NCI-H2029 (cell line): ENCODE data around the gene SNX24.
"Not testable (repeated sequence)": the region's sequence is repeated elsewhere in the genome, so short reads cannot be mapped to it uniquely, and the experiment has no call there.

ENCODE experiments used
- DNase-seq: peaks from one replicate; lab custom pipeline; 2025; lab: John Stamatoyannopoulos, UW

Gene SNX24

GRCh38 chr5:122871661-122872060, 26.2 kb downstream of the SNX24 start:
- no peak for DNase-seq

DNA sequence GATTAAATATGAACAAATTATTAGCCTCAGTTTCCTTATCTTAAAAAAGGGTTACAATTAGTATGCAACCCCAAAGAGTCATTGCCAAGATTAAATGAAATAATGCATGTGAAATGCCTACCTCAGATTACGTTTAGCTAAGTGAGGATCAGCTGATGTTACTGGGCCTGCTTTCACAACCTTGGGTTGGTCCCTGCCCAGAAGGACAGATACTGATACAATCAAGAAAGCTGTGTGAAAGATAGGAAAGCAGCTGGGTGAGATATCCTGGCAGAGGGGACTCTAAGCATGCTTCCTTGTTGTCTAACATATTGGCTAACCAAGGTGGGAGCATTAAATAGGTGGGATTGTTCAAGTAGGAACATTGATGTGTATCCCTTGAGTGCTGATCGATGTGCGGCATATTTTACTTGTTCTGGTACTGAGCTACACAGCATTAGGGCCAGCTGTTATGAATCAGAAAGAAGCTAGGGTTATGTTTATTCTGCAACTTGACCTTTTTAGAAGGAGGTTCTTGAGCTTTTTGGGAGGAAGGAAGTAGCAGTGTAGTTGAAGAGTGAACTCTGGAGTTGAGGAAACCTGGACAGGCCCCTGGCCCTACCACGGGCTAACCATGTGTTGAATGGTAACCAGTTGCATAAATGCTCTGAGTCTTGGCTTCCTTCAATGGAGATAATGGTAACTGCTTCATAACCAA, 28.9 kb downstream of the SNX24 start:
- DNase-seq: no peak

DNA sequence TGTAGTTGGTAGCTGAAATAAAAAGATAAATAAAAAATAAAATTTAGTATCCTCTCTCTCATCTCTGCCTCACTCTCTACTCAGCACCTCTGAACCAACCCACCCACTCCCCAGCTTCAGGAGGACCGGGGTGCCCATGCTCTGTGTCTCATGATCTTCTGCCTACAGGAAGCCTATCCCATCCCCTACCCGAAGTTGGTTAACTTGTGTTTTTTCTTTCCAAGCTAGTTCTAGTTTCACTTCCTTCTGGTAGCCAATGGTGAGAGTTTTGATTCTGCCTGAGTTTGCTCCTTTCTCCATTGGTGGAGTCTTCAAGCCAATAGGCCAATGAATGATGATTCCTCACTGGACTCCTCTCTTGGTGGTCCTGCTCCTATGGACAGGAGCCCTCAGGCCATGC, 32.1 kb downstream of the SNX24 start:
- no peak for DNase-seq

- no peak for DNase-seq
These were observed 33.7 kb downstream of the SNX24 start for GRCh38 chr5:122879076-122879475.

- DNase-seq: no peak
These were observed 34.8 kb downstream of the SNX24 start for GRCh38 chr5:122880170-122880689.

DNA sequence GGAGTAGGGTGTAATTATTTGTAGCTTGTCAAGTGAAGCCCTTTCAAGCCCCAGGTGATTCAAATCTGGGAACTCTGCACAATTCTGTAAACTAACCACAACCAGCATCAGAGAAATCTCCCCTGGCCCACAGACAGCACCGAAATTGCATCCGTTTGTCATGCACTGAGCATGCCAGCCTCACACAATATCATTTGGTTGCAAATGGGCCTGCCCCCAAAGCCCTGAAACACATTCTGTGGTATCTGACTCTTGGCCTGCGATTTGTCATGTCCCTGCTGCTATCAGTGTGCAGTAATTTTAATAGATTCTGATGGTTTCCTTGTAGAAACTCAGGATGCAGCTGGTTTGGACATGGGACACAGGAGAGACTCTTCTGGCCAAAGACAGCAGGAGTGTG, 35.3 kb downstream of the SNX24 start:
- no peak for DNase-seq

GRCh38 chr5:122882831-122883230, 37.4 kb downstream of the SNX24 start:
- no peak for DNase-seq

DNA sequence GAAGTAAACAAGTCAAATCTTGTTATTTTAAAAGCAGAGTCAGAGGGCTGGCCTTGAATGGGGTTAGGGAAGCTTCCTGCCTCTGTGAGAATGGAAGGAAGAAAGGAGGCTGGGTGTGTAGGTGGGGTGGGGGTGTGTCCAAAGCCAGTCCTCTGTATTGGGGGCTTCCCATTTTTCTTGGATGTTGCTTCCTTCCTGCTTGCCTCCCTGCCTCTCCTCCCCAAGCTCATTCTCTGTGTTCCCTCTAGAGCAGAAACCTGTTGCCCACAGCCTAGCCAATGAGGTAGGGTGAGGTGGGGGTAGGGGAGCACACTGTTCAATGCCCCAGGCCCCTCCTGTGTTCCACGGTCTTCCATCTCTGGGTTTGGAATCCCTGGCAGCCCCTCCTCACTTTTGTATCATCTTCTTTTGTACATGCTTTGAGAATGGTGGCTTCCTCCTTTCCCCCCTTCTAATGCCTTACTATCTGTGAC, 39.7 kb downstream of the SNX24 start:
- no peak for DNase-seq

DNA sequence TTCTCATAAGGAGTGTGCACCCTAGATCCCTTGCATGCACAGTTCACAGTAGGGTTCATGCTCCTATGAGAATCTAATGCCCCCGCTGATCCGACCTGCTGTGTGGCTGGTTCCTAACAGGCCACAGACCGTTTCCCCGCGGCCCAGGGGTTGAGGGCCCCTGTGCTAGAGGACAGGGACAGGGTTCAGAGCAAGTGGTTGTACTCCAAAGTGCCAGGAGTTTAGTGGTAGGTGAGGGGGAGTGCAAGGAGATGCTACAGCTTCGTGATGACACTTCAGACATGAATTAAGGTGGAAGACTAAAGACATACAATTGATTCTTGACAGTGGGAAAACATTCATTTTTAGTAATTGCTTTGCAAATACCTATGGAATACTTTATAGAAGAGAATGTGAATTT, 40.5 kb downstream of the SNX24 start:
- DNase-seq: no peak

- DNase-seq: no peak
These were observed 49.7 kb downstream of the SNX24 start for GRCh38 chr5:122895141-122895540.

DNA sequence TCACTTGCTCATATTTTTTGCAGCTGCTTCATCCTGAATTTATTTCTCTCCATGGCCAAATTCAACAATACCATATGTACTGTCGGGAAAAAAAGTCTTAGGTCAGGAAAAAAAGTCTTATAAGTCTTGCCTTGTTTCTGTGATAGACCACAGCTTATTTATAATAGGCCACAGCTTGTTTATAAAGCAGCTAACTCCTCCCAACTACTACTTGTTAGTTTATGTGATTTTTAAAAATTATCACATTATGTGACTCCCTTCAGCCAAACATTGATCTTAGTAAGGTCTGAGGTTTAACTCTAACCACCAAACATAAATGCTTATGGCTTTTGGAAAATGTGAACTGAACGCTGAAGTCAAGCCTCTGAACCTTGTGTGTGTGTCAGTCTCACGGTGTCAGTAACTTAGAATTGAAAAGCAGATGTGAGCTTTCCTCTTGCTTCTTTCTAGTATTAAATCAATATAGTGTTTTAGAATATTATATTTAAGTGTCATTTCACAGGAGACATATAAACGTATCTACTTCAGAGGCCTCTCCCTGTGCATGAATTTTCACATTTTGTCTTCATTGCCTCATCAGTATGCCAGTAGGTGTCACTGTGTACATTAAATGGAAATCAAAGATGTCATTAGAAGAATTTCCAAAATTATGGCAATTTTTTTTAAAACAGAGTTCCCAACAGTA, 51.3 kb downstream of the SNX24 start:
- no peak for DNase-seq

GRCh38 chr5:122897283-122897602, 51.8 kb downstream of the SNX24 start:
- no peak for DNase-seq

DNA sequence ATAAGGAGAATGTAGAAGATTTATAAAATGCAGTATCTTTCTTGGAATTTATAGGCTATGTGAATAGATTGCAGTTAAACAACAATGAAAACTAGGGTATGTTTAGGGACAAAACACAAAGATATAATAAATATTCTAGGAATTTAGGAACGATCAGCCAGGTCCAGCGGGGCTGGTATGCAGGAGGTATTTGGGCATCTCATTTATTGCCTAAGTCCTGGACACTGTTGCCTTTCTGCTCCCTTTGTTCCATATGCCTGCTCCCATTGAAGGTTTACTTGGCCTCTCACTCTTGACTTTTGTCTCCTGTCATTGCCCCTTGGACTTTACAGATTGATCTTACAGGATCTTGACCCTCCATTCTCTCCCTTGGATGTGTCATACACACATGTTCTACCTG, 55.9 kb downstream of the SNX24 start:
- no peak for DNase-seq

DNA sequence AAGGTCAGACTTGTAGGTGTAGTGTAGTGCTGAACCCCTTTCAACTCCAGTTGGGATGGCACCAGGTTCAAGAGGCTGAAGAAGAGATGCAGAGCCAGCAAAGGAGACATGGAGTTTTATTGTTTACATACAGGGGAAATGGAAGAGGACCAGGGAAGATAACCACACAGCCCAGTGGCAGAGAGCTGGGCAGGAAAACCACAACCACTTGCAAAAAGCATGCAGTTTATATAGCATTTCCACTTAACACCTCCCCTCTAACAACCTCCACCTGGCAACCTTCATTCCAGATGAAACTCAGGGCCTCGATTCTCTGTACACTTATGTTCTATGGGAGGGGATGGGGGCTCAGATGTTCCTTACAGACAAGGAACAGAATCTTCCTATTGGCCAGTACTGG, 56.9 kb downstream of the SNX24 start:
- no peak for DNase-seq

DNA sequence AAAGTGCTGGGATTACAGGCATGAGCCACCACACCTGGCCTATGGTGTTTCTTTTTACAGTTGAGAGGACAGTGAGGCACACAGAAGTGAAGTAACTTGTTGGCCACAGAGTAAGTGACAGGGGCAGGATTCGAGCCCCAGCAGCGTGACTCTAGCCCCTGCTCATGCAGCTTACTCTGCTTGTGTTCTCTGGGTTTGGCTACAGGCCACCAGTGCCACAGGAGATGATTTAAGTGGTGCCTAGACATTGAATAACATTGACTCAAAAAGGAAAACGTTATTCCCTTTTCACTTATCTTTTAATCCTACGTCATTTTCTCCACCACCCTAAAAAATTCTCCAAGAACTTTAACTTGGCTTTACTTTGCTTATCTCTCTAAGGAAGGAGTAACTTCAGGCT, 61.4 kb downstream of the SNX24 start:
- no peak for DNase-seq

DNA sequence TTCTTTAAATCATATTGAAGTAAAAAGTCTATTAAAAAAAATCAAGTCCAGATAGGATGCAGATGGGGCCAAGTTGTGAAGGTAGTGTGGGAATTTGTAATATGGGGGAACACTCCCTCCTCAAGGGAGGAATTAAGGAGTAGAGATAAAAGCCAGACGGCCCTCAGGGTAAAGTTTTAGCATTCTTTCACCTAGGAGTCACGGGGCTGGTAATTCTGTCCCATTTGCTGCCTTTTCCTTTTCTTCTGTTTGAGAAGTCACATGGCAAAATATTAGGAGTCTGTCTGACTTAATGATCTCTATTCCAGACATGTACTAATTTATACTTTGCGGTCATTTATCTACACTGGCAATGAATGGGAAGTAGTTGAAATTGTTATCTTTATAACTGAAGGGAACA, 61.9 kb downstream of the SNX24 start:
- no peak for DNase-seq

DNA sequence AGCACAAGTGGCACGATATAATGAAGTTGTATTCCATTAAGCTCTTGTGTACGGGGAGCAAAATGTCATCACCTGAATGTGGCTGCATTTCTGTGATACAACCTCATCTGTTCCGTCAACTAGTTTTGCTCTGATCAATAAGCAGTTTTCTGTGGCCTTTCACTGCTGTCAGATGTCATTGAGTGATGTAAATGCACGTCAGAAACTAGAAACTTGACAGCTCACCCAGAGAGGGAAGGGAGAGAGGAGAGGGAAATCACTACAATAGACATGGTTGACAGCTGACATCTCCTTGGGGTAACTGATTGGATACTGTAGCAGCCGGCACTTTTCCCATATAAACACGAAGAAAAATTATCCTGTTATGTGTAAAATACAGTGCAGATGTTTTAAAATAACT, 62.7 kb downstream of the SNX24 start:
- DNase-seq: no peak

DNA sequence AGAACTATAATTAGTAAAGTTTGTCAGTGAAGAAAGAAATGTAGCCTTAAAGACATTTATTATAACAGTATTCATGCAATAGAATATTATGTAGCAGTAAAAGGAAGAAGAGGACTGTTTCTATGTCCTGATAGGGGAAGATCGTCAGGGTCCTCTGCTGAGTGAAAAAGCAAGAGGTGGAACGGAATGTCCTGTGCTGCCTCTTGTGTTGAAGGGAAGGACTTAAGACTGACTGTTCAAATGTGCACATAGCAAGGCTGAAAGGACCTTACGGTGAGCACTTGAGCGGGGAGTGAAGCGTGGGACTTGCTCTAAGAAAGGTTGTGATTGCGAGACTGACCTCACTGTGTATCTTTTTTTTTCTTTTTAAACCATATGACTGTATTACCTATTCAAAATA, 63.2 kb downstream of the SNX24 start:
- DNase-seq: no peak

GRCh38 chr5:122909470-122910100, 64.2 kb downstream of the SNX24 start:
- no peak for DNase-seq

GRCh38 chr5:122913436-122913835, 68.0 kb downstream of the SNX24 start:
- DNase-seq: not testable (repeated sequence)

GRCh38 chr5:122915717-122916461, 70.5 kb downstream of the SNX24 start:
- DNase-seq: no peak

- DNase-seq: no peak
These were observed 71.1 kb downstream of the SNX24 start for GRCh38 chr5:122916490-122916889.

DNA sequence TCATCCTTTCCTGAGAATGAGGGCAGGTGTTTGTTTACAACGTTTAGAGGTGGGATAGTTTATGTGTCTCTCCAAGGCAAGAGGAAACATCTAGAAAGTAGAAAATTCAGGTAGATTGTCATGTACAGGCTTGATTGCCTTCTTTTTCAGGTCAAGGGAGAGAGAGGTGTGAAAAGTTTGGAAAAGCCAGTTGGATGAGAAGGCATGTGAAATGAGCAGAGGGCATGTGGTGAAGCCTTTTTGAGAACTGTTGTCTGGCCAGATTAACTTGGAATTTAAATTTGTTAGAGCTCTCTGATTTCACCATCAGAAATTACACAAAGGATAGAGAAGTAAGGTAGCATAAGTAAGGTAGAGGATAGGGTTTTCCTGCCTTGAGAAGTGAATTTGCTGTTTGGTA, 74.6 kb downstream of the SNX24 start:
- DNase-seq: no peak
